Measurements from ENCODE around the gene SIGLEC12. TPM values are rescaled to one million over a fixed set of nuclear protein-coding genes. Genes with fewer than 3 reads are reported as not detected.

The SIGLEC12 gene
- total and polyA plus RNA-seq, 2 donors (not counting 3 experiments of a cell fraction or from before 2014, with no cell fraction given): not detected

DNA sequence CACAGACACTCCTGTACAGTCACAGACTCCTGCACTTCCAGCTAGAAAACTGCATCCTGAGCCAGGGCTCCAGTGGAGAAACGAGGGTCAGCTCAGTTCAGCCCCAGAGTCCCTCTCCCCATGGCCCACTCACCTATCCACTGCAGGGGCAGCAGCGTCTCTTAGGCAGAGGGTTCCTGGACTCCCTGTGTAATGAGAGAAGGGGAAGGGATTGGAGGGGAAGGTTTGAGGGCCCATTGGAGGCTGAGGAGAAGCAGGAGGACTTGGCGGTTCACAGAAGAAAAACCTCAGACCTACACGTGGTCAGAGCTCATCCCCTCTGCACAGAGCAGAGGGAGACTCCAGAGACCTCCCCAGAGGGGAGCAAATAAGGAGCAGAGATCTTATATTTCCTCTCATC, 32.4 kb downstream of the SIGLEC12 start:
- H3K9ac ChIP-seq (replicated peaks; ENCODE audit: extremely low read depth, insufficient read depth, low read length): no peak overlapping the region
- no peak overlapping the region for H3K4me3 ChIP-seq (replicated peaks in 1 of 3; ENCODE audit: insufficient read depth in 1 of 3, low read depth in 1 of 3, low read length in 3 of 3)
- intact Hi-C loops (cut with micrococcal nuclease) (no loop called here), dilution Hi-C loops (cut with MboI; ENCODE audit: extremely low pct_ligation_motif_present, low sequenced_read_pairs) (no loop called here)
- FAIRE-seq (no peak), DNase-seq (ENCODE audit: low read depth, low spot score) (no peak)
- H3K27me3 ChIP-seq (ENCODE audit: control insufficient read depth in 2 of 2, insufficient read depth in 2 of 2, low read length in 2 of 2): no peaks in the 10 kb centered on the region
- no peak for TF ChIP-seq POLR2AphosphoS5 (IDR thresholded peaks at IDR 0.05; ENCODE audit: insufficient read depth, low read depth, low read length)
- no peak for TF ChIP-seq MYC (IDR thresholded peaks at IDR 0.05; ENCODE audit: low read depth, low read length)
- TF ChIP-seq POLR2A (IDR thresholded peaks at IDR 0.05; ENCODE audit: low read depth, low read length): no peak
- TF ChIP-seq GATA2 (IDR thresholded peaks at IDR 0.05; ENCODE audit: insufficient read depth, insufficient read length, low read depth, low read length): no peak
- TF ChIP-seq JUN (IDR thresholded peaks at IDR 0.05; ENCODE audit: borderline replicate concordance, insufficient read depth, insufficient read length, low read depth): no peak
- TF ChIP-seq, protein P1, sequence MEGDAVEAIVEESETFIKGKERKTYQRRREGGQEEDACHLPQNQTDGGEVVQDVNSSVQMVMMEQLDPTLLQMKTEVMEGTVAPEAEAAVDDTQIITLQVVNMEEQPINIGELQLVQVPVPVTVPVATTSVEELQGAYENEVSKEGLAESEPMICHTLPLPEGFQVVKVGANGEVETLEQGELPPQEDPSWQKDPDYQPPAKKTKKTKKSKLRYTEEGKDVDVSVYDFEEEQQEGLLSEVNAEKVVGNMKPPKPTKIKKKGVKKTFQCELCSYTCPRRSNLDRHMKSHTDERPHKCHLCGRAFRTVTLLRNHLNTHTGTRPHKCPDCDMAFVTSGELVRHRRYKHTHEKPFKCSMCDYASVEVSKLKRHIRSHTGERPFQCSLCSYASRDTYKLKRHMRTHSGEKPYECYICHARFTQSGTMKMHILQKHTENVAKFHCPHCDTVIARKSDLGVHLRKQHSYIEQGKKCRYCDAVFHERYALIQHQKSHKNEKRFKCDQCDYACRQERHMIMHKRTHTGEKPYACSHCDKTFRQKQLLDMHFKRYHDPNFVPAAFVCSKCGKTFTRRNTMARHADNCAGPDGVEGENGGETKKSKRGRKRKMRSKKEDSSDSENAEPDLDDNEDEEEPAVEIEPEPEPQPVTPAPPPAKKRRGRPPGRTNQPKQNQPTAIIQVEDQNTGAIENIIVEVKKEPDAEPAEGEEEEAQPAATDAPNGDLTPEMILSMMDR (IDR thresholded peaks at IDR 0.05; ENCODE audit: extremely low read depth in 1 of 2, insufficient read depth in 1 of 2, low read depth in 1 of 2, low read length in 2 of 2): no peak
- TF ChIP-seq, protein P2, sequence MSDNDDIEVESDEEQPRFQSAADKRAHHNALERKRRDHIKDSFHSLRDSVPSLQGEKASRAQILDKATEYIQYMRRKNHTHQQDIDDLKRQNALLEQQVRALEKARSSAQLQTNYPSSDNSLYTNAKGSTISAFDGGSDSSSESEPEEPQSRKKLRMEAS (IDR thresholded peaks at IDR 0.05; ENCODE audit: insufficient read depth, insufficient read length): no peak
- TF ChIP-seq FOS (IDR thresholded peaks at IDR 0.05; ENCODE audit: borderline replicate concordance, insufficient read depth, low read length): no peak
- no peak for TF ChIP-seq EZH2 (IDR thresholded peaks at IDR 0.05; ENCODE audit: borderline replicate concordance, low read depth, low read length, severe bottlenecking)
- POLR2A ChIA-PET: no interaction called here
- no peaks in the 10 kb centered on the region for H3K79me2 ChIP-seq (ENCODE audit: control insufficient read depth, insufficient read depth, low read length)
- no peaks in the 10 kb centered on the region for H3K4me1 ChIP-seq (ENCODE audit: control insufficient read depth, extremely low read depth, insufficient read depth, low read length)
- CTCF ChIA-PET: interaction anchor here (10.3 kb wide), 1 partner anchor 189 kb away, joined by 414 read pairs; no protein-coding TSS in a partner anchor
- H4K20me1 ChIP-seq (replicated peaks; ENCODE audit: control insufficient read depth, extremely low read depth, insufficient read depth, low read length): no peaks in the 10 kb centered on the region
- no peak overlapping the region for H3K27ac ChIP-seq (ENCODE audit: insufficient read depth, low read depth, low read length)
- BruUV-seq (replicated peaks): no TSS peak
- no peak overlapping the region for H2AFZ ChIP-seq (ENCODE audit: low read depth, low read length)
- H3K36me3 ChIP-seq (ENCODE audit: control insufficient read depth in 2 of 2, extremely low read depth in 1 of 2, insufficient read depth in 2 of 2, low read length in 2 of 2): no peaks in the 10 kb centered on the region
- H3K4me2 ChIP-seq (ENCODE audit: insufficient read depth, low read length): no peak overlapping the region
- no peaks in the 10 kb centered on the region for H3K9me1 ChIP-seq (replicated peaks; ENCODE audit: control insufficient read depth, extremely low read depth, insufficient read depth, low read length)
- no peaks in the 10 kb centered on the region for H3K9me3 ChIP-seq (replicated peaks; ENCODE audit: control insufficient read depth, insufficient read depth, low read length)
